ENCODE results near the gene PDAP1.

- TF ChIP-seq, protein P1, sequence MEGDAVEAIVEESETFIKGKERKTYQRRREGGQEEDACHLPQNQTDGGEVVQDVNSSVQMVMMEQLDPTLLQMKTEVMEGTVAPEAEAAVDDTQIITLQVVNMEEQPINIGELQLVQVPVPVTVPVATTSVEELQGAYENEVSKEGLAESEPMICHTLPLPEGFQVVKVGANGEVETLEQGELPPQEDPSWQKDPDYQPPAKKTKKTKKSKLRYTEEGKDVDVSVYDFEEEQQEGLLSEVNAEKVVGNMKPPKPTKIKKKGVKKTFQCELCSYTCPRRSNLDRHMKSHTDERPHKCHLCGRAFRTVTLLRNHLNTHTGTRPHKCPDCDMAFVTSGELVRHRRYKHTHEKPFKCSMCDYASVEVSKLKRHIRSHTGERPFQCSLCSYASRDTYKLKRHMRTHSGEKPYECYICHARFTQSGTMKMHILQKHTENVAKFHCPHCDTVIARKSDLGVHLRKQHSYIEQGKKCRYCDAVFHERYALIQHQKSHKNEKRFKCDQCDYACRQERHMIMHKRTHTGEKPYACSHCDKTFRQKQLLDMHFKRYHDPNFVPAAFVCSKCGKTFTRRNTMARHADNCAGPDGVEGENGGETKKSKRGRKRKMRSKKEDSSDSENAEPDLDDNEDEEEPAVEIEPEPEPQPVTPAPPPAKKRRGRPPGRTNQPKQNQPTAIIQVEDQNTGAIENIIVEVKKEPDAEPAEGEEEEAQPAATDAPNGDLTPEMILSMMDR (IDR thresholded peaks at IDR 0.05), result no peak
- TF ChIP-seq POLR2A (IDR thresholded peaks at IDR 0.05), result no peak
These were observed 44.7 kb upstream of the PDAP1 start for GRCh38 chr7:99453105-99453504.

All from breast epithelium (tissue), 3 donors.